ENCODE data around the gene PITPNC1.
"Not testable (repeated sequence)": the region's sequence is repeated elsewhere in the genome, so short reads cannot be mapped to it uniquely, and the experiment has no call there.

Gene PITPNC1

DNA sequence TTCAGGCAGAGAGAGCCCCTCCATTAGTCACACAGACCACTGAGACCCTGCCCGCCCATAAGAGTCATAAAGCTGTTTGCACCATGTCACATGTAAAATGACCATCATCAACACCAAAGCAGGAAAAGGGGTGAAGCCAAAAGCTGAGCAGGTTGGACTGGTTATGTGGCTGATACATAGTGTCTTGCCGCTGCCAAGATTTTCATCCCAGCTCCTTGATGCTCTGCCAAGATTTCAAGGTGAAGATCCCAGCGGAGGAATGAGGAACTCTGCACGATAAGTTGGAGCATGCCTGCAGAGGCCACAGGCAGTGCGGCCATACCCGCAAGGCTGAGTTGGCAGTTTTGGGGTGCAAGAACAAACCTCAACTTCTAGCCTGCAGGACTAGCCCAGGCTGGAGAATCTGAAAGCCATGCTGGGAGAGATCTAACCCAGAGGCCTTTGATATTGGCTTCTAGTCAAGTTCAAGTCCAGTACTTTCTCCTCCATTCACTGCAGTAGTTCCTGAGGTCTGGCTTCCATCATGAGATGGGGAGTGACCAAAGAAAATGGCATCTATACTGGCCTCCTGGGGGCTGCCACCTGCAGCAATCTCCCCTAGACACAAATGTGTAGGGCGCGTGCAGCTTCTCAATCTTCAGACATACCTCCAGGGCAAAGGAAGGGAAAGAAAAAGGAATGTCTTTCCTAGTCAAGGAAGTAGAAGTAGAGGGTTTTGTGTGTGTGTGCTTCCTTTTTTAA, 261.0 kb downstream of the PITPNC1 start:
- H3K4me3 ChIP-seq (ENCODE audit: low read length in 2 of 2): no peak overlapping the region
- H3K27ac ChIP-seq (ENCODE audit: low read length): no peak overlapping the region
- H3K27me3 ChIP-seq (ENCODE audit: control insufficient read depth in 1 of 2, insufficient read depth in 2 of 2, low read length in 2 of 2): no peaks in the 10 kb centered on the region
- H3K9ac ChIP-seq (ENCODE audit: low read length in 2 of 2): no peak overlapping the region
- no peaks in the 10 kb centered on the region for H3K9me3 ChIP-seq (ENCODE audit: control insufficient read depth in 2 of 2, low read length in 2 of 2)
- no peaks in the 10 kb centered on the region for H3K4me1 ChIP-seq (ENCODE audit: control insufficient read depth, insufficient read depth, low read length)
- H3K36me3 ChIP-seq (ENCODE audit: control insufficient read depth in 2 of 2, insufficient read depth in 2 of 2, low read length in 2 of 2): peaks cover 0 to 2% of the 10 kb centered on the region in 2 donors

DNA sequence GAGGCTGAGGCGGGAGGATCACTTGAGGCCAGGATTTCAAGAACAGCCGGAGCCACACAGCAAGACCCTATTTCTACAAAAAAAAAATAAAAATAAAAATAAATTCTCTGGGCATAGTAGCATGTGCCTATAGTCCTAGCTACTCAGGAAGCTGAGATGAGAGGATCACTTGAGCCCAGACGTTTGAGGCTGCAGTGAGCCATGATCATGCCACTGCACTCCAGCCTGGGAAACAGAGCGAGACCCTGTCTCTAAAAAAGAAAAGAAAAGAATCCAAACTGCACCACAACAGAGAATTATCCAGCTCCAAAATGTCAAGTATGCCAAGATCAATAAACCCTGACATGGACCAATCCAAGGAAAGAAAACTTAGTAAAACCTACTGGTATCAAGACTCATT, 261.8 kb downstream of the PITPNC1 start:
- H3K9ac ChIP-seq (ENCODE audit: low read length in 2 of 2): no peak overlapping the region
- H3K9me3 ChIP-seq (ENCODE audit: control insufficient read depth in 2 of 2, low read length in 2 of 2): no peaks in the 10 kb centered on the region
- H3K27ac ChIP-seq (ENCODE audit: low read length): no peak overlapping the region
- H3K4me3 ChIP-seq (ENCODE audit: low read length in 2 of 2): no peak overlapping the region
- no peaks in the 10 kb centered on the region for H3K36me3 ChIP-seq (ENCODE audit: control insufficient read depth in 2 of 2, insufficient read depth in 2 of 2, low read length in 2 of 2)
- H3K4me1 ChIP-seq (ENCODE audit: control insufficient read depth, insufficient read depth, low read length): no peaks in the 10 kb centered on the region
- H3K27me3 ChIP-seq (ENCODE audit: control insufficient read depth in 1 of 2, insufficient read depth in 2 of 2, low read length in 2 of 2): no peaks in the 10 kb centered on the region

DNA sequence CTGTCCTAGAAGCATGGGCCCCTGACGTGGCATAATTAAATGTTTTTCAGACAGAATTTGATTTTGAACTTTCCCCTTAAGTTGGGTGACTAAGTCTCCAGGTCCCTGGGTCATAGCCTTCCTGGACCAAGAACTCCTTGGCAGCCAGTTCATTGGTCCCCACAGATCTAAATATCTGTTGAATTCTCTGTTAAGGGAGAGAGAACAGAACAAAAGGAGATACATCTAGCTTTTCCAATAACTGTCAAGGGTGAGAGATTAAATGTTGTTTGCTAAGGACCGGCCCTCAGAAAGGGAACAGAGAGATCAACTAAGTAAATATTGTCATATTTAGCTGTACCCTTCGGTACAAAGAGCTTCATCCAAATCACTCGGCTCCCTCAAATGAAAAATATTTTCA, 262.5 kb downstream of the PITPNC1 start:
- no peaks in the 10 kb centered on the region for H3K9me3 ChIP-seq (ENCODE audit: control insufficient read depth in 2 of 2, low read length in 2 of 2)
- H3K27me3 ChIP-seq (ENCODE audit: control insufficient read depth in 1 of 2, insufficient read depth in 2 of 2, low read length in 2 of 2): no peaks in the 10 kb centered on the region
- H3K36me3 ChIP-seq (ENCODE audit: control insufficient read depth in 2 of 2, insufficient read depth in 2 of 2, low read length in 2 of 2): no peaks in the 10 kb centered on the region
- no peak overlapping the region for H3K27ac ChIP-seq (ENCODE audit: low read length)
- H3K9ac ChIP-seq (ENCODE audit: low read length in 2 of 2): no peak overlapping the region
- no peak overlapping the region for H3K4me3 ChIP-seq (ENCODE audit: low read length in 2 of 2)
- H3K4me1 ChIP-seq (ENCODE audit: control insufficient read depth, insufficient read depth, low read length): no peaks in the 10 kb centered on the region

DNA sequence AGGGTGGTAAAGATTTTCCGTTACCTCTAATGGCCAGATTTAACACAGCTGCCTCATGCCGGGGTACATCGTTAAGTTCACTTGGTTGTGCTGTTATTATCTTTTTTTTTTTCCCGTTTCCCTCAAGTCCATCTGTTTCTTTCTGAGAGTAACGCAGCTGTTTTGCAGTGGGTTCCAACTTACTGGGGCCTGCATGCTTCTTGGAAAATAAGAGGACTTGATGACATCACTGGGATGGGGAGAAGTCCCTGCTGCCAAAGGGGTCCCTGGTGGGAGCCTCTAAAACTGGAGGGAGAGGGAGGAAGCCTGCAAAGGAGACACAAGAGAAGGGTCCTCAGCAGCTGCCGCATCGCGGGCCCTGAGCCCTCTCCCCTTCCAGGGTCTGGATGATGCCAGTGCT, 262.9 kb downstream of the PITPNC1 start:
- no peak overlapping the region for H3K27ac ChIP-seq (ENCODE audit: low read length)
- H3K9ac ChIP-seq (ENCODE audit: low read length in 2 of 2): no peak overlapping the region
- H3K9me3 ChIP-seq (ENCODE audit: control insufficient read depth in 2 of 2, low read length in 2 of 2): no peaks in the 10 kb centered on the region
- no peaks in the 10 kb centered on the region for H3K4me1 ChIP-seq (ENCODE audit: control insufficient read depth, insufficient read depth, low read length)
- H3K36me3 ChIP-seq (ENCODE audit: control insufficient read depth in 2 of 2, insufficient read depth in 2 of 2, low read length in 2 of 2): no peaks in the 10 kb centered on the region
- no peaks in the 10 kb centered on the region for H3K27me3 ChIP-seq (ENCODE audit: control insufficient read depth in 1 of 2, insufficient read depth in 2 of 2, low read length in 2 of 2)
- no peak overlapping the region for H3K4me3 ChIP-seq (ENCODE audit: low read length in 2 of 2)

DNA sequence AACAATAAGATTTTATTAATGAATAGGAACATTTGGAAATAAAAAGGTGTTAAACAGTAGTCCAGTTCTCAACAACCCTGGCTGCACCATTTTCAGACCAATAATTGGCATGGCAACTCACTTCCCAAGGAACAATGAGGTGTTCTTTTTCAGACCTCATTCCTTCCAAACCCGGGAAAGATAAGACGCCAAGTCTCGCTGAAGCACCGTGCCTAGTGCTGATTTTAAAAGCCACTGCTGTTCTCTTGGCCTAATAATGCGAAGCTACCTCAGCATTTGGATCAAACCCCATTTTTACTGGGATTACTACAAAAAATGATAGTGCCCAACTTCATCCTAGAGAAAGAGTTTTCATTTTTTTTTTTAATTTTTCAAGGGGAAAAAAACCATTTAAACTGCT, 265.4 kb downstream of the PITPNC1 start:
- Histone ChIP-seq H3K27me3 (ENCODE audit: control insufficient read depth in 1 of 2, insufficient read depth in 2 of 2, low read length in 2 of 2) (no peaks in the 10 kb centered on the region), H3K9me3 (ENCODE audit: control insufficient read depth in 2 of 2, low read length in 2 of 2) (no peaks in the 10 kb centered on the region), H3K27ac (ENCODE audit: low read length) (no peak overlapping the region), H3K4me1 (ENCODE audit: control insufficient read depth, insufficient read depth, low read length) (no peaks in the 10 kb centered on the region), H3K9ac (ENCODE audit: low read length in 2 of 2) (no peak overlapping the region), H3K4me3 (ENCODE audit: low read length in 2 of 2) (no peak overlapping the region), H3K36me3 (ENCODE audit: control insufficient read depth in 2 of 2, insufficient read depth in 2 of 2, low read length in 2 of 2) (no peaks in the 10 kb centered on the region)

DNA sequence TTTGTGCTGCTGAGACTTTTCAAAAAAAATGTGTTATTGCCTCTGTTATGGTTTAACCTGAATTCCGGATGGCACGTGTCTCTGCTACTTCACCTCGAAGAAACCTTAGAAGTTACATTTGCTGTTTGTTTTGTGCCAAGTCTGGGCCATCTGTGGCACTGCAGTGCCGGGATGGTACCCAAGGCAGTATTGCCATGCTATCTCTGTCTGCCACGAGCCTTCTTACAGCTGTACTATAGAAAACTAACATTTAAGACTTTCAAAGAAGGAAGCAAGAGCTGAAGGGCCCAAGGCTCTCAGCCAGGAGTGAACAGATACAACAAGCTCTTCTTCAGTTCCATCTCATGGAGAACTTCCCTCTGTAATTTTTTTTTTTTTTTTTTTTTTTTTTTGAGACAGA, 267.0 kb downstream of the PITPNC1 start:
- no peaks in the 10 kb centered on the region for H3K9me3 ChIP-seq (ENCODE audit: control insufficient read depth in 2 of 2, low read length in 2 of 2)
- H3K36me3 ChIP-seq (ENCODE audit: control insufficient read depth in 2 of 2, insufficient read depth in 2 of 2, low read length in 2 of 2): no peaks in the 10 kb centered on the region
- no peak overlapping the region for H3K9ac ChIP-seq (ENCODE audit: low read length in 2 of 2)
- no peaks in the 10 kb centered on the region for H3K27me3 ChIP-seq (ENCODE audit: control insufficient read depth in 1 of 2, insufficient read depth in 2 of 2, low read length in 2 of 2)
- H3K4me1 ChIP-seq (ENCODE audit: control insufficient read depth, insufficient read depth, low read length): no peaks in the 10 kb centered on the region
- H3K27ac ChIP-seq (ENCODE audit: low read length): no peak overlapping the region
- H3K4me3 ChIP-seq (ENCODE audit: low read length in 2 of 2): no peak overlapping the region

DNA sequence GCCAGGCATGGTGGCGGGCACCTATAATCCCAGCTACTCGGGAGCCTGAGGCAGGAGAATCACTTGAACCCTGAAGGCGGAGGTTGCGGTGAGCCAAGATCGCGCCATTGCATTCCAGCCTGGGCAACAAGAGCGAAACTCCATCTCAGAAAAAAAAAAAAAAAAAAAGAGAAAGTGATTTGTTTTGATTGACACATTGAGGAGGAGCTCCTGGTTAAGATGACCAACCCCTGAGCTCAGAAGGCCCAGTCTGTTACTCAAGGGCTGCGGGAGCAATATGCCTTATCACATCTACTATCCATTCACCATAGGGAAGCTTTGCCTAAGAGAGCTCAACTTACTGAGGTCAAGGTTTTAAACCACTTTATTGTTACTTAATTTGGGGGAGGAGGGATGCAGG, 268.1 kb downstream of the PITPNC1 start:
- not testable (repeated sequence) for H3K27me3 ChIP-seq (ENCODE audit: control insufficient read depth in 1 of 2, insufficient read depth in 2 of 2, low read length in 2 of 2); H3K27ac ChIP-seq (ENCODE audit: low read length); H3K9ac ChIP-seq (ENCODE audit: low read length in 2 of 2); H3K4me1 ChIP-seq (ENCODE audit: control insufficient read depth, insufficient read depth, low read length); H3K9me3 ChIP-seq (ENCODE audit: control insufficient read depth in 2 of 2, low read length in 2 of 2); H3K36me3 ChIP-seq (ENCODE audit: control insufficient read depth in 2 of 2, insufficient read depth in 2 of 2, low read length in 2 of 2); H3K4me3 ChIP-seq (ENCODE audit: low read length in 2 of 2)

DNA sequence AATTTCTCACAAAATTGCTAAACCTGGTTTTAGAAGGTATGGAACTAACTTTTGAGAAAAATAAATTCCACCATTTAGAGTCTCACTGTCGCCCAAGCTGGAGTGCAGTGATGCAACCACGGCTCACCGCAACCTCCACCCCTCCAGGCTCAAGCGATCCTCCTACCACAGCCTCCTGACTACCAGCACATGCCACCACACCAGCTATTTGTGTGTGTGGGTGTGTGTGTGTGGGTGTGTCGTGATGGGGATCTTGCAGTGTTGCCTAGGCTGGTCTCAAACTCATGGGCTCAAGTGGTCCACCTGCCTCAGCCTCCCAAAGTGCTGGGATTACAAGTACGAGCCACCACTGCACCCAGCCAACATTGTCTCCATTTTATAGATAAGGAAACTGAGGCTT, 269.4 kb downstream of the PITPNC1 start:
- Histone ChIP-seq H3K9me3 (ENCODE audit: control insufficient read depth in 2 of 2, low read length in 2 of 2) (no peaks in the 10 kb centered on the region), H3K36me3 (ENCODE audit: control insufficient read depth in 2 of 2, insufficient read depth in 2 of 2, low read length in 2 of 2) (no peaks in the 10 kb centered on the region), H3K9ac (ENCODE audit: low read length in 2 of 2) (no peak overlapping the region), H3K27ac (ENCODE audit: low read length) (no peak overlapping the region), H3K27me3 (ENCODE audit: control insufficient read depth in 1 of 2, insufficient read depth in 2 of 2, low read length in 2 of 2) (no peaks in the 10 kb centered on the region), H3K4me1 (ENCODE audit: control insufficient read depth, insufficient read depth, low read length) (no peaks in the 10 kb centered on the region), H3K4me3 (ENCODE audit: low read length in 2 of 2) (no peak overlapping the region)

DNA sequence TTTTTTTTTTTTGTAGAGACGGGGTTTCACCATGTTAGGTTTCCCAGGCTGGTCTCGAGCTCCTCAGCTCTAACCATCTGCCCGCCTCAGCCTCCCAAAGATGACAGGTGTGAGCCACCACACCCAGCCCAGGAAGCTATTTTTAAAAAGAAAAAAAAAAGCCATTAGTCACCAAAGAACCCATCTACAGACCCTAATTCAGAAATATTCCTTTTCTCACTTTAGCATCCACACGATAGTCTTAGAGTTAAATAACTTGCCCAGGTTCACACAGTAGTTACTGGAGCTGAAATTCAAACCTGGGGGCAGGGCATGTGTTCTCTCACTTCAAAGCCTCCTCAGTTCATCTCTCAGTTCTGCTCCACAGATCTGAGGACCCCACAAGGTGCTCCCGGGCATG, 270.4 kb downstream of the PITPNC1 start:
- H3K27me3 ChIP-seq (ENCODE audit: control insufficient read depth in 1 of 2, insufficient read depth in 2 of 2, low read length in 2 of 2): no peaks in the 10 kb centered on the region
- H3K4me1 ChIP-seq (ENCODE audit: control insufficient read depth, insufficient read depth, low read length): no peaks in the 10 kb centered on the region
- no peak overlapping the region for H3K27ac ChIP-seq (ENCODE audit: low read length)
- H3K9me3 ChIP-seq (ENCODE audit: control insufficient read depth in 2 of 2, low read length in 2 of 2): no peaks in the 10 kb centered on the region
- H3K36me3 ChIP-seq (ENCODE audit: control insufficient read depth in 2 of 2, insufficient read depth in 2 of 2, low read length in 2 of 2): no peaks in the 10 kb centered on the region
- H3K4me3 ChIP-seq (ENCODE audit: low read length in 2 of 2): no peak overlapping the region
- no peak overlapping the region for H3K9ac ChIP-seq (ENCODE audit: low read length in 2 of 2)

DNA sequence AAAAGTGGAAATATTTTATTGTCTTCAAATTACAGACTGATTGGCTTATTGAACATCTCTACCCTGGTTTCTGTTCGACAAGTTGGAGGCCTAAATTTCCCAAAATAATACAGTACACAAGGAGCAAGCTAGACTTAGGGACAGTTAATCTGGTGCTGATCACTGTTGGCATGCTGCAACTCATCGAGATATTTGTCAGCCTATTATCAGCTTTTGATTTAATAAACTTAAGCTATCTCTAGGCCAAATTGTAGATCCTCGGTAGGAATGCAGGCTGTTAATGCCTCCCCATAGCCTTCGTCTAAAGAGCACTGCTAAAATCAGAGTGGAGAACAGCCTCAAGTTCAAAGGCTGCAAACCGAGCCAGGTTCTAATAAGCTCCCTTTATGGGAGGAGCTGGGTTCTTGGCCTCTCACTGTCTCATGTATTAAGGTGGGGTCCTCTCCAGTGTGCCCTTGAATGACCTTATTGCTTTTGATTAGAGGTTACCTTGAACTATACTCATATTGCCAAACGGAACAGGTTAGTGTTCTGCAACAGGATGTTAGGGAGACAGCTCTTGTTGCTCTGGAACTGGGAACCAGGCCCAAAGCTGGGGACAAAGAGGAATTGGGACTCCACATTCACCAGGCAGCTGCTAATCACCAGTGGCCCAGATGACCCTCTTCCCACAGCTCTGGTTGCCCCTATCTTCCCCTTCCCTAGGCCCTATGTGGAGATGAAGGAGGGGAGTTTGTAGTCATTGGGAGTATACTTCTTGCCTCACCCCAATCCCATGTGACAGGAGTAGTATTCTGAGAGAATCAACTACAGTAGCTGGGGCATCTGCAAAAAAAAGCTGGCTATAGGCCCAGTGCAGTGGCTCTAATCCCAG, 271.2 kb downstream of the PITPNC1 start:
- Histone ChIP-seq H3K27me3 (ENCODE audit: control insufficient read depth in 1 of 2, insufficient read depth in 2 of 2, low read length in 2 of 2) (no peaks in the 10 kb centered on the region), H3K9ac (ENCODE audit: low read length in 2 of 2) (no peak overlapping the region), H3K4me3 (ENCODE audit: low read length in 2 of 2) (no peak overlapping the region), H3K36me3 (ENCODE audit: control insufficient read depth in 2 of 2, insufficient read depth in 2 of 2, low read length in 2 of 2) (no peaks in the 10 kb centered on the region), H3K9me3 (ENCODE audit: control insufficient read depth in 2 of 2, low read length in 2 of 2) (no peaks in the 10 kb centered on the region), H3K4me1 (ENCODE audit: control insufficient read depth, insufficient read depth, low read length) (no peaks in the 10 kb centered on the region), H3K27ac (ENCODE audit: low read length) (no peak overlapping the region)

DNA sequence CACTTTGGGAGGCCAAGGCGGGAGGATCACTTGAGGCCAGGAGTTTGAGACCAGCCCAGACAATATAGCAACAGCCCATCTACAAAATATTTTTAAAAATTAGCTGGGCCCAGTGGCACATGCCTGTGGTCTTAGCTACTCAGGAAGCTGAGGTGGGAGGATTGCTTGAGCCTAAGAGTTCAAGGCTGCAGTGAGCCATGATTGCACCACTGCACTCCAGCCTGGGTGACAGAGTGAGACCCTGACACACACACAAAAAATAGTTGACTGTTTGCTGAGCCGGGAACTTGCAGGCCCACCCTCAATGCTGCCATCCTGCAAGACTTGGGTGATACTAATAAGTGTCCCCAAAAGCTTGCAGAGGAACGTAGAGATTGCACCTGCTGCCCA, 271.8 kb downstream of the PITPNC1 start:
- H3K4me1 ChIP-seq (ENCODE audit: control insufficient read depth, insufficient read depth, low read length); H3K27ac ChIP-seq (ENCODE audit: low read length); H3K9me3 ChIP-seq (ENCODE audit: control insufficient read depth in 2 of 2, low read length in 2 of 2); H3K36me3 ChIP-seq (ENCODE audit: control insufficient read depth in 2 of 2, insufficient read depth in 2 of 2, low read length in 2 of 2); H3K9ac ChIP-seq (ENCODE audit: low read length in 2 of 2); H3K4me3 ChIP-seq (ENCODE audit: low read length in 2 of 2); H3K27me3 ChIP-seq (ENCODE audit: control insufficient read depth in 1 of 2, insufficient read depth in 2 of 2, low read length in 2 of 2): not testable (repeated sequence)

All from stomach smooth muscle (tissue), 2 donors.